SK-N-SH treated with all-trans-retinoic acid at 6 μM for 48 hours (cell line): Measurements from ENCODE around the gene GRXCR1.

ENCODE experiments used
- CSDC2 ChIP-seq: fragments of 250-450 bp; sonication (Bioruptor Pico); IDR thresholded peaks from 2 replicates; pipeline ENCODE4 v1.5.0; 2020; ENCODE audit warnings: mild to moderate bottlenecking, moderate library complexity
- PATZ1 ChIP-seq: fragments of 250-450 bp; sonication (Bioruptor Pico); IDR thresholded peaks from 2 replicates; pipeline ENCODE4 v1.8.0; 2020; ENCODE audit warnings: mild to moderate bottlenecking, moderate library complexity, borderline replicate concordance
- PPARA ChIP-seq: fragments of 250-450 bp; sonication (Bioruptor Pico); IDR thresholded peaks from 2 replicates; pipeline ENCODE4 v1.5.0; 2020; ENCODE audit warnings: mild to moderate bottlenecking, borderline replicate concordance
- RARB ChIP-seq: fragments of 250-450 bp; sonication (Bioruptor Pico); IDR thresholded peaks from 2 replicates; pipeline ENCODE4 v1.8.0; 2021; ENCODE audit warnings: mild to moderate bottlenecking, moderate library complexity
- SNAI2 ChIP-seq: fragments of 250-450 bp; sonication (Bioruptor Pico); IDR thresholded peaks from 2 replicates; pipeline ENCODE4 v1.5.0; 2020; ENCODE audit warnings: mild to moderate bottlenecking, moderate library complexity
- TCF4 ChIP-seq: fragments of 250-450 bp; sonication (Bioruptor Pico); IDR thresholded peaks from 2 replicates; pipeline ENCODE4 v1.8.0; 2021; ENCODE audit warnings: mild to moderate bottlenecking, moderate library complexity, borderline replicate concordance
- TOX ChIP-seq: fragments of 250-450 bp; sonication (Bioruptor Pico); IDR thresholded peaks from 2 replicates; pipeline ENCODE4 v1.8.0; 2021; ENCODE audit warnings: mild to moderate bottlenecking, moderate library complexity, borderline replicate concordance
- ZC3H10 ChIP-seq: fragments of 250-450 bp; sonication (Bioruptor Pico); IDR thresholded peaks from 2 replicates; pipeline ENCODE4 v1.5.1; 2021; ENCODE audit warnings: mild to moderate bottlenecking, moderate library complexity
- ZFP3 ChIP-seq: fragments of 250-450 bp; sonication (Bioruptor Pico); IDR thresholded peaks from 2 replicates; pipeline ENCODE4 v1.5.0; 2020; ENCODE audit warnings: mild to moderate bottlenecking, moderate library complexity

DNA sequence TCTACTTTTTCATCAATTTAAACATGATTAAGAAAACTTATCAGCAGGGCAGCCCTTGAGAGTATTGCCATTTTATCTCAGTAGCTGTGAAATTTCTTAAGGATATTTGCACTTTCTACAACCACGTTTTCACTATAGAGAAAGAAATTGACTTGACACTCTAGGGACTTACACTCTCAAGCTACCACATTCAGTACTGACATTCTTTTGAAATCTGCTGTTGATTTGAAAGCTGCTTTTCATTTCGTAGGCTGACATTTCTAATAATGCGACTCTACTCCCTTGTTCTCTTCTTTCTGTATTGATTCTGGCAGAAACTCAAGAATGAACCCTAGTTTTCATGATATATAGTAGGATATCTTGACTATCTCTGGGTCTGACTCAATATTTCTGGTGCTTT lies 13.7 kb upstream of the GRXCR1 start:
- no peak for TF ChIP-seq PATZ1 (CRISPR knock-in tag)
- TF ChIP-seq PPARA = no peak
- TF ChIP-seq RARB (CRISPR knock-in tag) = no peak
- no peak for TF ChIP-seq CSDC2 (CRISPR knock-in tag)
- no peak for TF ChIP-seq TCF4
- no peak for TF ChIP-seq TOX (CRISPR knock-in tag)
- no peak for TF ChIP-seq SNAI2
- no peak for TF ChIP-seq ZC3H10 (CRISPR knock-in tag)
- no peak for TF ChIP-seq ZFP3 (CRISPR knock-in tag)
